ENCODE results near the gene CRTAC1.
"Not testable (repeated sequence)": the region's sequence is repeated elsewhere in the genome, so short reads cannot be mapped to it uniquely, and the experiment has no call there.

CRTAC1 gene

DNA sequence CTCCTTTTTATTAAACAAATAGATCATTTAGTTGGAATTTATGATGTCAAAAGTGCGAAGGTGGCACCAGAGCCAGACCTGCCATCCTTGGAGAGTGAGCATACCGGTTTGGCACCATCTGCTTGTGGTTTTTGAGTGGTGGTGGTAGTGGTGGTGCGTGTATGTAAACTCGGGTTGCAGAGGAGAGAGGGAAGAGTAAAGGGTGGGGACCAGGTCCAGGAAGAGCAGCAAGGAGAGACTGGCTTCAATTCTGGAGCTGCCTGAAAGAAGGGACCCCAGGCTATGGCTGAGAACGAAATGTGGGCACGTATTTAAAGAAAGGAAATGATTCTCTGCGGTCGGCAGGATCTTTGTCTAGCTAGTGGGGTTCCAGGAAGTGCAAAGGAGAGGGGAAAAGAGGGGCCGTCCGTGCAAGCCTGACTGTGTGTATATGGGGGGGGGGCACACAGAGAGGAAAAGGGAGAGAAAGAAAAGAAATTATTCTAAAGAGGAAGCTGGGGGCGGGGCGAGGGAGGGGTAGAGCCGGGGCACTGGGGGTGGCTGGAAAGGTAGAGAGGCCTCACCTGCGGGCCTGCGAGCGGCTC, 181.2 kb downstream of the CRTAC1 start:
- in situ Hi-C loops (cut with MboI; ENCODE audit: low sequenced_read_pairs): no loop called here

DNA sequence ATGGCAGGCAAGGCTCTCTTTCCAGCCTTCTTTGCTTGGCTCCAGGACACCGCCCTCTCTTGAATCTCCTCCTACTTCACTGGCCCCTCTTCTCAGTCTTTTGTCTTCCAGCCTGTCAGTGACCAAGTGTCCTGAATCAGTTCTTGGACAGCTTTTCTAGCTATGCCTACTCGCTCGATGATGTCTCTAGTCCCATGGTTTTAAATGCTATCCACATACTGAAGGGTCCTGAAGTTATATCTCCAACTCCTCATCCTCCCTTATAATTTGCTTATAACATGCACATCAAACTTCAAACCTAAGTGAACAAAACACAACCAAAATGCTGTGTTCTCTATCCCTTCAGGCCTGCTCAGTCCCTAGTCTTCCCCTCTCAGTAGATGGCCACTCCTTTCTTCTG, 185.7 kb downstream of the CRTAC1 start:
- in situ Hi-C loops (cut with MboI; ENCODE audit: low sequenced_read_pairs): no loop called here

DNA sequence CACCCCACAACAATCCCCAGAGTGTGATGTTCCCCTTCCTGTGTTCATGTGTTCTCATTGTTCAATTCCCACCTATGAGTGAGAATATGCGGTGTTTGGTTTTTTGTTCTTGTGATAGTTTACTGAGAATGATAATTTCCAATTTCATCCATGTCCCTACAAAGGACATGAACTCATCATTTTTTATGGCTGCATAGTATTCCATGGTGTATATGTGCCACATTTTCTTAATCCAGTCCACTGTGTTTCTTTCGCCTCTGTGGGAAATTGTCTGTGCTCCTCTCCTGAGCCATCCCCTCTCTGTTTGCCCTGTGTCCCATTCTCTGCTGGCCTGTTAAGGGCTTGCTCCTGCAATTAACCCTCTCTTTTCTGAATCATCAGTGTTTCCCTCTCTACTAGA, 186.4 kb downstream of the CRTAC1 start:
- in situ Hi-C loops (cut with MboI; ENCODE audit: low sequenced_read_pairs): not testable (repeated sequence)

- in situ Hi-C loops (cut with MboI; ENCODE audit: low sequenced_read_pairs): no loop called here
These were observed 187.1 kb downstream of the CRTAC1 start for GRCh38 chr10:97843281-97843671.

GRCh38 chr10:97842656-97843280, 187.7 kb downstream of the CRTAC1 start:
- in situ Hi-C loops (cut with MboI; ENCODE audit: low sequenced_read_pairs): no loop called here

- in situ Hi-C loops (cut with MboI; ENCODE audit: low sequenced_read_pairs): not testable (repeated sequence)
These were observed 188.3 kb downstream of the CRTAC1 start for GRCh38 chr10:97842114-97842513.

DNA sequence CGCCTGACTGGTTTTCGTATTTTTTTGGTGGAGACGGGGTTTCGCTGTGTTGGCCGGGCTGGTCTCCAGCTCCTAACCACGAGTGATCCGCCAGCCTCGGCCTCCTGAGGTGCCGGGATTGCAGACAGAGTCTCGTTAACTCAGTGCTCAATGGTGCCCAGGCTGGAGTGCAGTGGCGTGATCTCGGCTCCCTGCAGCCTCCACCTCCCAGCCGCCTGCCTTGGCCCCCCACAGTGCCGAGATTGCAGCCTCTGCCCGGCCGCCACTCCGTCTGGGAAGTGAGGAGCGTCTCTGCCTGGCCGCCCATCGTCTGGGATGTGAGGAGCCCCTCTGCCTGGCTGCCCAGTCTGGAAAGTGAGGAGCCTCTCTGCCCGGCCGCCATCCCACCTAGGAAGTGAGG, 189.3 kb downstream of the CRTAC1 start:
- in situ Hi-C loops (cut with MboI; ENCODE audit: low sequenced_read_pairs): not testable (repeated sequence)

DNA sequence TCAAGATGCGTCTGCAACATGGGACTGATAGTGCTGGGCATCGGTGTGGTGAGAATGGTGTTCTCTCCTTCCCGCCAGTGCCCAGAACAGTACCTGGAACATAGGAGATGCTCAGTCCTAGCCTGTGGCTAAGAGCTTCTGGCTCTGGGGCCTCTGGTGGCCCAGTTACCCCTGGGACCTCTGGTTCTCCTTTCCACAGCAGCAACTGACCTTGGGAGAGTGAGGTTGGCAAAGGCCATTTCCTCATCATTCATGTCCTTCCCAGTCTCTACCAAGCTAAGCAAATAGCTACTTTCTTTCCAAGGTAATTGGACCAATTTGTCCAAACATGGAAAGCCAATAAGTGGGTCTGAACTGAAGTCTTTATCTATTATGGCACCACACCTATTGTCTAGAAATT, 192.3 kb downstream of the CRTAC1 start:
- in situ Hi-C loops (cut with MboI; ENCODE audit: low sequenced_read_pairs): no loop called here

DNA sequence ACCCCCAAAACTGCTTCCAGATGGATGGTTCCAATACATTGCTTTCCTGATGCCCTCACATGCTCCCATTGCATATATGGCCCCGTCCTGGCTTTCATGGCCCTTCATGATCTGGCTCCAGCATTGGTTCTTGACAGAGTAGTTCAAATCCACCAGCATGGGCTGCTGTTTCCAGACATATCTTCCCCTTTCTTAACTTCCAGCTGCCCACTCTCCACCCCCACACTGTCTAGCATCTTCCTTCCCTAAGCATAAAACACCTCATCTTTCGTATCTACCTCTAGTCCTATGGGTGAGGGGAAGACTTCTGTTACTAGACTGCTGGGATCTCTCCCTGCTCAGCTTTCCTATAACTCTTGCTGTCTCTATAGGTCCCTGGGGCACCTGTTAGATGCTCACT, 194.0 kb downstream of the CRTAC1 start:
- in situ Hi-C loops (cut with MboI; ENCODE audit: low sequenced_read_pairs): no loop called here

DNA sequence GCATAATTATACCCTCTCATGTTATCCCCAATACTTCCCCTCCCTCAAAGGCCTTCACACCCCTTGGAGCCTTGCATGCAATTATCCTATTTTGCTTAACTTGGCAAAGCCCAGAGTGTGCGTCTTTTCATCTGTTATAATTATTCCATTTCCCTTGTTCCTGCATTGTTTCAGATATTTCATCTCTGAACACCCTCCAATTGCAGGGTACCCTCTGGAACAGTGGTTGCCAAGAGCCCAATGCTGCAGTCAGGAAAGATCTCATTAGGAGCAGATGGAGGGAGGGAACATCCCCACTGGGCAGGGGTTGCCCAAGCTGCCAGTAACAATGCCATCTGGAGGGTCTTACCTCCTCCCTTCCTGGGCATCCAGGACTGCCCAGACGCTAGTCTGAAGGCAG, 199.2 kb downstream of the CRTAC1 start:
- in situ Hi-C loops (cut with MboI; ENCODE audit: low sequenced_read_pairs): no loop called here

GRCh38 chr10:97830064-97830463, 200.4 kb downstream of the CRTAC1 start:
- in situ Hi-C loops (cut with MboI; ENCODE audit: low sequenced_read_pairs): no loop called here

- in situ Hi-C loops (cut with MboI; ENCODE audit: low sequenced_read_pairs): no loop called here
These were observed 201.7 kb downstream of the CRTAC1 start for GRCh38 chr10:97828721-97829120.

DNA sequence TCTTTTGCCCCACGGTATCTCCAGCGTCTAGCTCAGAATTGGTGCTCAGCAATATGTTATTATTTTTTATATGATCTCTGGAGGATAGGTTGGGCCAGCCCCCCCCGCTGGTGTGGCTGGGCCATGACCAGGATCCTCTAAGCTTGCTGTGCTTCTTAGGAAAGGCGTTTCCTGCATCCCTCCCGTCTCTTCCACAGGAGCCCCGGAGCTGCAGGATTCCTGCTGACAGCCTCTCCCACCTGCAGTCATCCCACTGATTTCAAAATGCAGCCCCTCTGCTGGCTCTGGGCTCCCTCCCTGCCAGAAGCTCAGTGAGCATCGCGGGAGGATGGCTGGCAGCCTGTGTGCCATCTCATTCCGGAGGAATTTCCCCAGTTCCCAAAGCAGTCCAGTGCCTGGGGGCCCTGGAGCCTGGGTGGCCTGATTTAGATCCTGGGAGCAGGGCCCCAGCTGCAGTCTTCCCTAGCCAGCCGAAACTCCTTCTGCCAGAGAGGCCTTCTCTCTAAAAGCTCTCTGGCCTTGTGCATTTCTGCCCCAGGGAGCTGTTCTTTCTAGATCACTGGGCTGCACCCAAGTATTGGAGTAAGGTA, 202.6 kb downstream of the CRTAC1 start:
- in situ Hi-C loops (cut with MboI; ENCODE audit: low sequenced_read_pairs): no loop called here

DNA sequence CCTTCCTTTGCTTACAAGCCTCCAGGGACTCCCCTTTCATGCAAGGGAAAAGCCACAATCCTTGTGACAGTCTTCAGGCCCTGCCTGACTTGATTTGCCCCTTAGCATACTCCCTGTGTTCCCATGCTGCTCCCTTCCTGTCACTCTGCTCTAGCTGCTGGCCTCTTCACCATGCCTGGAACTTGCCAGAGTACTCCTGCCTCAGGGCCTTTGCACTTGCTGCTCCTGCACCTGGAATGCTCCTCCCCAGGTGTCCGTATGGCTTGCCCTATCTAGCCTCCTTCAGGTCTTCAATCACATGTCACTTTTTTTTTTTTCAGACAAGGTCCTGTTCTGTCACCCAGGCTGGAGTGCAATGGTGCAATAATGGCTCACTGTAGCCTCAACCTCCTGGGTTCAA, 203.5 kb downstream of the CRTAC1 start:
- in situ Hi-C loops (cut with MboI; ENCODE audit: low sequenced_read_pairs): no loop called here

DNA sequence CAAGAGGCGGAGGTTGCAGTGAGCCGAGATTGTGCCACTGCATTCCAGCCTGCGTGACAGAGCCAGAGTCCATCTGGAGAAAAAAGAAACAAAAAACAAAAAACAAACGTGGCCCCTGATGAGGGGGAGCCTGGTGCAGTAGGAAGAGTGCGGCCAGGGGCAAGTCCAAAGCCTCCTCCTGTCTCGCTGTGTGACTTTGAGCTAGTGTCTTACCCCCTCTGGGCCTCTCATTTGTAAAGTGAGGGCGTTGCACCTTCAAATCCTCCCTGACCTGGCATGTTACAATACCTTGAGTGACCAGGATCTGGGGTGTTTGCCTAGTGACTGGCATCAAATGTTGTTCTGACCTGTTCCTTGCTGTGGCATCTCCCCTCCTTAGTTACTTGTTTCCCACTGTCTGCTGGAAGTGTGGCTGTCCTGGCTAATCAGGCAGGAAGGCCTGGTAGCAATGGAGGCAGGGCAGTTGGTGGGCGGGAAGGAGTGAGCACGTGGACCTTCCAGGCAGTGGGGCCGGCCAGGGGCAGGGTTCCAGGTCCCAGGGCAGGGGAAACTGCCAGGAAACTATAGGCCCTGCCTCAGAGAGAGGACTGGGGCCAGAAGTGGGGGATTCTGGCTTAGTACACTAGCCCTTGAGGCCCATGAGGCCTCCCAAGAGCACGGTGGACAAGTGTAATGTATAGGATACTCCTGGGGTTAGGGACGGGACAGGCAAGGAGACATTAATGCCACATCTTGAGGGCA, 205.2 kb downstream of the CRTAC1 start:
- in situ Hi-C loops (cut with MboI; ENCODE audit: low sequenced_read_pairs): no loop called here

DNA sequence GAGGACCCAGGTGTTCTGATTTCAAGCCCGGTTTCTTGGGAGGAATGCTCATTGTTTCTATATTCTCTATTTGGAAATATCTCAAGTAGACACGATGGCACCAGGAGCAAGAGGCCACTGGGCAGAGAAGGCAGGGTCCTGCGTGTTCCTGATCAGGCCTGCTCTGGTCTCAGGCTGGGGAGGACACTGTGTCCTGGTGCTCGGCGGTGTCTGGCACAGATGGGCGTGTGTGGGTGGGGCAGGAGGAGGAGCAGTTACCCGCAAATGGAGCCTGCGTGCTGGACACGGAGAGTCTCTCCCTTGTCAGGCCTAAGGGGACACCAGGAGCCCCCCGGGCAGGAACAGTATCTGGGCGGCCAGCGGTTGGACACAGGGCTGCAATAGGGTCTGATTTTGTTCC, 206.7 kb downstream of the CRTAC1 start:
- in situ Hi-C loops (cut with MboI; ENCODE audit: low sequenced_read_pairs): no loop called here

DNA sequence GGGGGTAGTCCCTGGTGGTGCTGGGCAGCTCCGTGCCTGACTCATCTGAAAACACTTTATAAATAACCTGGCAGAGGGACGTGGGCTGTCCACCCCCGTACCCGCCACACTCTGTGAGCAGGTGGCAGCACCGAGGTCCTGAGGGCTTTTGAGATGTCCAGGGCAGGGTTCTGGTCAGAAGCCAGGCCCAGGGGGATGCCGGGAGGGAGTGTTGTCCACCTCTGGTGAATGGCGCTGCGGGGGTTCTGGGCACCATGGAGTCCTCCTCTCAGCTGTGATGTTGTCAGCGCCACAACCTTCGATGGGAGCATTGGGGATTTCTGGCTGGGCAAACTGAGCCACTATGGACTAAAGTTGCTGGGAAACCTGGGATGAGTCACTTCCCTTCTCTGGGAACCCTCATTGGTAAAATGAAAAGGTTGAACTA, 208.1 kb downstream of the CRTAC1 start:
- in situ Hi-C loops (cut with MboI; ENCODE audit: low sequenced_read_pairs): no loop called here

DNA sequence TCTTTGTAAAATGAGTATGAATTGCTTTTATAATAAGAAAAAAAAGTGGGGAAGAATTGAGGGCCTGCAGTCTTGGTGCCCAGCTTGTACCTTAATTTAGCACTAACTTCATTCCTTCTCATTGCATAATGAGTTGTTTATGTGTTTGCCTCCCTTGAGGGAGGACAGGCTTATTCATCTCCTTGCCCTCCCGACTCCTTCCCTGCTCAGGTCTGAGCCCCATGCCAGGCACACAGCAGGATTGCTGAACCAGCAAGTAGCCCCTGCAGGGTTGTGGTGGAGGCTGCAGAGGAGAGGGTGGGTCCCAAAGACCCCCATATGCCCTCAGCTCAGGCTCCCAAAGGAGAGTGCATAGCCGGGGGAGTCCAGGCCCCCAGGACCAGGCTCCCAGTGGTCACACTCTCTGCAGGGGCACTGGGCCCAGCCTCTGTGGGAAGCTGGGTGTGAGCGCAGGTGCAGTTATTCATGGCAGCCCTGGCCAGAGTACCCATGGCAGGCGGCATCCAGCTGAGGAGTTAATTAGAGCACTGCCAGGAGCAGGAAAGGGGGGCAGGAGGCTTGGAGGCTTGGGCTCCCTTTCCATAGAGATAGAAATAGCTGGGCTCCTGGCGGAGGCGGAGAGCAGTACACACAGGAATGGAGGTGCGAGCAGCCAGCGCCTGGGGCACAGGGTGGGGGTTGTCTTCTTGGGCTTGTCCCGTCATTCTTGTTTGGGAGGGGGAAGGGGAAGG, 208.9 kb downstream of the CRTAC1 start:
- in situ Hi-C loops (cut with MboI; ENCODE audit: low sequenced_read_pairs): no loop called here

- in situ Hi-C loops (cut with MboI; ENCODE audit: low sequenced_read_pairs): no loop called here
These were observed 210.2 kb downstream of the CRTAC1 start for GRCh38 chr10:97820096-97820704.

DNA sequence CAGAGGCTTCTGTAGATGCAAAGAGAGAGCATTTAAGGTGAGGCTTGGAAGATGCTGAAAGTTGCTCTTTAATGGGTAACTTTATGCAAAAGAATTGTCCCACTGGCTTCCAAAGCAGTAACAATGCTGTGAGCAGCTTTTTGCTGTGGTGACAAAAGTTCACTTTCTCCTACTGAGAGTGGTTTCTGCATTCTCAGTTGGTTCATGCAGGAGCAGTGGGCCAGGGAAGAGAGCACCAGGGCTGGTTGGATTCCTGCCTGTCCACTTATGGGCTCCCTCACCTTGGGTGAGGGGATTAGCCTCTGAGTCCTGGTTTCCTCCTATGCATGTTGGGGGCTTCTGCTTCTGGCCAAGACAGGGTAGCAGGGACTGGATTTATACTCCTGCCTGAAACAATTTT, 211.8 kb downstream of the CRTAC1 start:
- in situ Hi-C loops (cut with MboI; ENCODE audit: low sequenced_read_pairs): no loop called here

GRCh38 chr10:97816609-97817008, 213.8 kb downstream of the CRTAC1 start:
- in situ Hi-C loops (cut with MboI; ENCODE audit: low sequenced_read_pairs): no loop called here

Data from HL-60/S4 treated with retinoic acid at 250 ng/mL for 4 days and 3 days (cell line).